Neutrophil (primary cell): ENCODE measurements around the gene NPEPL1.

Source experiments
- H3K27ac ChIP-seq: fragments of 200-600 bp; sonication (generic); 2 replicates; pipeline ENCODE4 v1.5.1; 2016; ENCODE audit warnings: mild to moderate bottlenecking, moderate library complexity
- H3K27me3 ChIP-seq: fragments of 200-600 bp; sonication (generic); 2 replicates; pipeline ENCODE4 v1.6.0; 2016; ENCODE audit warnings: mild to moderate bottlenecking
- H3K36me3 ChIP-seq: fragments of 200-600 bp; sonication (generic); 2 replicates; pipeline ENCODE4 v1.5.1; 2017
- H3K4me1 ChIP-seq, 2 experiments: fragments of 200-600 bp in 1 of 2; sonication (generic) in 1 of 2; 1 replicate in 1 of 2; 2 replicates in 1 of 2; pipeline versions ENCODE4 v1.5.1 to v1.6.1; 2013 to 2016; ENCODE audit warnings: low read depth in 1 of 2, low read length in 1 of 2, mild to moderate bottlenecking in 1 of 2, moderate library complexity in 1 of 2; ENCODE audit not compliant: control insufficient read depth in 1 of 2, insufficient read depth in 1 of 2
- H3K4me3 ChIP-seq, 2 experiments: fragments of 200-600 bp in 1 of 2; sonication (generic) in 1 of 2; 1 replicate in 1 of 2; 2 replicates in 1 of 2; pipeline ENCODE4 v1.5.1; 2013 to 2016; ENCODE audit warnings: low read depth in 1 of 2, low read length in 1 of 2, mild to moderate bottlenecking in 1 of 2, moderate library complexity in 1 of 2
- H3K9me3 ChIP-seq: fragments of 200-600 bp; sonication (generic); 2 replicates; pipeline ENCODE4 v1.5.1; 2016
- CTCF ChIP-seq: fragments of 200-600 bp; sonication (generic); IDR thresholded peaks from 2 replicates; pipeline ENCODE4 v1.5.1; 2016; ENCODE audit warnings: antibody characterized with exemption

The NPEPL1 gene

GRCh38 chr20:58677079-58677604 lies 15.5 kb upstream of the NPEPL1 start:
- Histone ChIP-seq H3K27ac (no peak overlapping the region), H3K9me3 (no peaks in the 10 kb centered on the region), H3K4me1 (no peaks in the 10 kb centered on the region), H3K27me3 (no peaks in the 10 kb centered on the region), H3K36me3 (peaks cover 75% of the 10 kb centered on the region), H3K4me3 (no peak overlapping the region)
- TF ChIP-seq CTCF, result no peak

- H3K36me3 ChIP-seq, result peaks cover 71% of the 10 kb centered on the region
- no peaks in the 10 kb centered on the region for H3K4me1 ChIP-seq
- H3K9me3 ChIP-seq, result no peaks in the 10 kb centered on the region
- TF ChIP-seq CTCF, result no peak
- H3K27me3 ChIP-seq, result no peaks in the 10 kb centered on the region
- peak overlapping the region; percentile 20 for H3K27ac ChIP-seq
- H3K4me3 ChIP-seq, result no peak overlapping the region
Measured at GRCh38 chr20:58677808-58678207, 14.8 kb upstream of the NPEPL1 start.

GRCh38 chr20:58678806-58679205 lies 13.8 kb upstream of the NPEPL1 start:
- Histone ChIP-seq H3K27ac (no peak overlapping the region), H3K36me3 (peaks cover 61% of the 10 kb centered on the region), H3K27me3 (no peaks in the 10 kb centered on the region), H3K9me3 (no peaks in the 10 kb centered on the region), H3K4me1 (no peaks in the 10 kb centered on the region), H3K4me3 (no peak overlapping the region)
- no peak for TF ChIP-seq CTCF

- Histone ChIP-seq H3K9me3 (no peaks in the 10 kb centered on the region), H3K4me1 (no peaks in the 10 kb centered on the region), H3K27ac (no peak overlapping the region), H3K36me3 (peaks cover 23% of the 10 kb centered on the region), H3K27me3 (no peaks in the 10 kb centered on the region), H3K4me3 (no peak overlapping the region)
- TF ChIP-seq CTCF, result no peak
Measured at GRCh38 chr20:58682656-58683531, 9.7 kb upstream of the NPEPL1 start.

- H3K4me1 ChIP-seq, result no peaks in the 10 kb centered on the region
- peaks cover 18% of the 10 kb centered on the region for H3K36me3 ChIP-seq
- H3K27me3 ChIP-seq, result no peaks in the 10 kb centered on the region
- no peak overlapping the region for H3K4me3 ChIP-seq
- no peak for TF ChIP-seq CTCF
- no peak overlapping the region for H3K27ac ChIP-seq
- no peaks in the 10 kb centered on the region for H3K9me3 ChIP-seq
Measured at GRCh38 chr20:58684291-58684690, 8.3 kb upstream of the NPEPL1 start.
